MM.1S (cell line): Measurements from ENCODE around the gene CALCOCO2.

ENCODE experiments used
- DNase-seq: peaks from one replicate; pipeline ENCODE4 v3.0.0-alpha.2; 2015
- H2AFZ ChIP-seq: fragments of 300-600 bp; sonication (generic); 2 replicates; pipeline ENCODE4 v1.6.0; 2016; ENCODE audit warnings: antibody characterized with exemption, low read length
- H3F3A ChIP-seq: fragments of 300-600 bp; sonication (generic); 2 replicates; pipeline ENCODE4 v1.6.1; 2016; ENCODE audit warnings: mild to moderate bottlenecking, antibody characterized with exemption, low read length, moderate library complexity, mixed read lengths; ENCODE audit not compliant: insufficient read depth
- H3K27ac ChIP-seq: fragments of 300-600 bp; sonication (generic); 2 replicates; pipeline ENCODE4 v1.5.1; 2016; ENCODE audit warnings: mild to moderate bottlenecking, low read length
- H3K27me3 ChIP-seq: fragments of 300-600 bp; sonication (generic); replicated peaks from 2 replicates; pipeline ENCODE4 v1.6.0; 2016; ENCODE audit warnings: low read length; ENCODE audit not compliant: insufficient read depth
- H3K36me3 ChIP-seq: fragments of 300-600 bp; sonication (generic); replicated peaks from 2 replicates; pipeline ENCODE4 v1.6.1; 2016; ENCODE audit warnings: mild to moderate bottlenecking, low read length, mixed read lengths; ENCODE audit not compliant: insufficient read depth
- H3K4me1 ChIP-seq: fragments of 300-600 bp; sonication (generic); 2 replicates; pipeline ENCODE4 v1.6.1; 2016; ENCODE audit warnings: low read length, mixed read lengths
- H3K4me2 ChIP-seq: fragments of 300-600 bp; sonication (generic); 2 replicates; pipeline ENCODE4 v1.6.0; 2016; ENCODE audit warnings: low read depth, low read length
- H3K4me3 ChIP-seq: fragments of 300-600 bp; sonication (generic); 2 replicates; pipeline ENCODE4 v1.5.1; 2016; ENCODE audit warnings: low read length, mixed read lengths
- H3K79me2 ChIP-seq: fragments of 300-600 bp; sonication (generic); 2 replicates; pipeline ENCODE4 v1.6.1; 2016; ENCODE audit warnings: mixed run types, low read length, mixed read lengths
- H3K9ac ChIP-seq: fragments of 300-600 bp; sonication (generic); 2 replicates; pipeline ENCODE4 v1.6.1; 2016; ENCODE audit warnings: low read length, mixed read lengths
- H3K9me2 ChIP-seq: fragments of 300-600 bp; sonication (generic); replicated peaks from 2 replicates; pipeline ENCODE4 v1.6.1; 2016; ENCODE audit warnings: mild to moderate bottlenecking, low read length, mixed read lengths; ENCODE audit not compliant: insufficient read depth
- H3K9me3 ChIP-seq: fragments of 300-600 bp; sonication (generic); replicated peaks from 2 replicates; pipeline ENCODE4 v1.6.1; 2016; ENCODE audit warnings: mild to moderate bottlenecking, low read length, mixed read lengths; ENCODE audit not compliant: insufficient read depth
- H4K20me1 ChIP-seq: fragments of 300-600 bp; sonication (generic); 2 replicates; pipeline ENCODE4 v1.6.1; 2016; ENCODE audit warnings: mild to moderate bottlenecking, low read length, moderate library complexity, mixed read lengths; ENCODE audit not compliant: insufficient read depth
- EZH2 ChIP-seq: fragments of 300-600 bp; sonication (generic); optimal IDR thresholded peaks from 2 replicates; pipeline ENCODE3; 2017; ENCODE audit warnings: low read depth, mild to moderate bottlenecking, antibody characterized with exemption, low read length, mixed read lengths
- EZH2phosphoT487 ChIP-seq: fragments of 300-600 bp; sonication (generic); IDR thresholded peaks from 2 replicates; pipeline ENCODE4 v1.6.1; 2018; ENCODE audit warnings: antibody characterized with exemption, low read length
- TF ChIP-seq, protein P1 (sequence below): fragments of 300-600 bp; sonication (generic); IDR thresholded peaks from 2 replicates; pipeline ENCODE4 v1.5.1; 2016; ENCODE audit warnings: antibody characterized with exemption, low read length, mixed read lengths

The CALCOCO2 gene

DNA sequence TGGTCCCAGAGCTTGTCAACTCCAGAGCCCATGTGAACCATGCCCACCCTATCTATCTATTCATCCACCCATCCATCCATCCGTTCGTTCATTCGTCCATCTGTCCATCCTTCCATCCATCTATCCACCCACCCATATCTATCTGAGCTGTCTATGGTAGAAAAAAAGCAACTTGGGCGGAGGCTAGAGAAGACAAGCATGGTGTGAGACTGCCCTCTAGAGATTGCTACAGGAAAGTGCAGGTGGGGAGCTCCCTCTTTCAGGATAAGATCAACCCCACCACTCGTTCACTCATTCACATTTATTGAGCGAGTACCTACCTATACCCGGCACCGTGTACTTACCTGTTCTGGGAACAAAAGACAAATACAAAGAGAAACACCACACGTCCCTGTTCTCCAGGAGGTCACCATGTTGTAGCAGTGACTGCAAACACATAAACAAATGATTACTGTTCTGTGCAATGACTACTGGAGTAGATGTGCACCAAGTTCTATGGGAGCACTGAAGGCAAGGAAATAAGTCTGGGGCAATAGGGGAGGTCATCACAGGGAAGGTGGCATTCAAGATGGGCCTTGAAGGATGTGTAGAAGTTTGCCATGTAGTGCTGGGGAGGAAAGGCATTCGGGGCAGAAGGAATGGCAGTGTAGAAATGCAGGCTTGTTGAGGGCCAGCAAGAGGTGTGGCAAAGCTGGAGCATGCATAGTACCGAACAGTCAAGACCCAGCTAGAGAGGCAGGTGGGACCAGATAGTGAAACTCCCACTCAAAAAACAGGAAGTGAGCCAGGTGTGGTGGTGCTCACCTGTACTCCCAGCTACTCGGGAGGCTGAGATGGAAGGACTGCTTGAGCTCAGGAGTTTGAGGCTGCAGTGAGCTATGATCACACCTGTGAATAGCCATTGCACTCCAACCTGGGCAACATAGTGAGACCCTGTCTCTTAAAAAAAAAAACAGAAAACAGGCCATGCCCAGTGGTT is 48.4 kb downstream of the CALCOCO2 start:
- Histone ChIP-seq H2AFZ (no peak overlapping the region), H3K4me2 (no peak overlapping the region), H3K27me3 (no peaks in the 10 kb centered on the region), H3K4me1 (peaks cover 35% of the 10 kb centered on the region), H3K9me3 (no peaks in the 10 kb centered on the region), H3K4me3 (no peak overlapping the region), H4K20me1 (no peaks in the 10 kb centered on the region), H3K9me2 (no peaks in the 10 kb centered on the region), H3K79me2 (no peaks in the 10 kb centered on the region), H3K36me3 (no peaks in the 10 kb centered on the region), H3K27ac (no peak overlapping the region), H3K9ac (no peak overlapping the region), H3F3A (peaks cover 15% of the 10 kb centered on the region)
- peak; percentile 70 for DNase-seq
- TF ChIP-seq EZH2phosphoT487 (no peak), EZH2 (no peak)
- TF ChIP-seq, protein P1, sequence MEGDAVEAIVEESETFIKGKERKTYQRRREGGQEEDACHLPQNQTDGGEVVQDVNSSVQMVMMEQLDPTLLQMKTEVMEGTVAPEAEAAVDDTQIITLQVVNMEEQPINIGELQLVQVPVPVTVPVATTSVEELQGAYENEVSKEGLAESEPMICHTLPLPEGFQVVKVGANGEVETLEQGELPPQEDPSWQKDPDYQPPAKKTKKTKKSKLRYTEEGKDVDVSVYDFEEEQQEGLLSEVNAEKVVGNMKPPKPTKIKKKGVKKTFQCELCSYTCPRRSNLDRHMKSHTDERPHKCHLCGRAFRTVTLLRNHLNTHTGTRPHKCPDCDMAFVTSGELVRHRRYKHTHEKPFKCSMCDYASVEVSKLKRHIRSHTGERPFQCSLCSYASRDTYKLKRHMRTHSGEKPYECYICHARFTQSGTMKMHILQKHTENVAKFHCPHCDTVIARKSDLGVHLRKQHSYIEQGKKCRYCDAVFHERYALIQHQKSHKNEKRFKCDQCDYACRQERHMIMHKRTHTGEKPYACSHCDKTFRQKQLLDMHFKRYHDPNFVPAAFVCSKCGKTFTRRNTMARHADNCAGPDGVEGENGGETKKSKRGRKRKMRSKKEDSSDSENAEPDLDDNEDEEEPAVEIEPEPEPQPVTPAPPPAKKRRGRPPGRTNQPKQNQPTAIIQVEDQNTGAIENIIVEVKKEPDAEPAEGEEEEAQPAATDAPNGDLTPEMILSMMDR, result peak; percentile 97

DNA sequence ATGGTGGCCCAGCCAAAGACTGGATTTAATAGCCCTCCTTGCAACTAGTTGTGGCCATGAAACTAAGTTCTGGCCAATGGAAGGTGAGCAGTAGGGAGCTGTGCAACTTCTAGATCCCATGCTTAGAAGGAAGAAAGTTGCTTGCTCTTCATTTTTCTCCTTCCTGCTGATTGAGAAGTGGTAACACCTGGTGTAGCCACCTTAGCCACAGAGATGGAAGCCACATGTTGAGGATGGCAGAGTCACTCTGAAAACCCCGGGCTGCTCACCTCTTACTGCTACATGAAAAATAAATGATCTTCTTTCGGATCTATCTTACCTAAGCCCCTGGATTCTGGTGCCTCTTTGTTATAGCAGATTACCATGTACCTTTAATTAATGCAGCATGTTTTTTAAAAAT is 51.4 kb downstream of the CALCOCO2 start:
- Histone ChIP-seq H2AFZ (no peak overlapping the region), H3K9me2 (no peaks in the 10 kb centered on the region), H3K9ac (no peak overlapping the region), H3K9me3 (no peaks in the 10 kb centered on the region), H3K4me2 (peak overlapping the region; percentile 10; the same call in 1 of the 2 replicates), H3F3A (peaks cover 12% of the 10 kb centered on the region), H3K4me1 (peaks cover 30% of the 10 kb centered on the region), H3K79me2 (no peaks in the 10 kb centered on the region), H3K36me3 (no peaks in the 10 kb centered on the region), H3K4me3 (no peak overlapping the region), H4K20me1 (no peaks in the 10 kb centered on the region), H3K27me3 (no peaks in the 10 kb centered on the region), H3K27ac (peak overlapping the region; percentile 43; the same call in 1 of the 2 replicates)
- TF ChIP-seq EZH2phosphoT487 (no peak), EZH2 (no peak)
- TF ChIP-seq, protein P1, result no peak
- peak; percentile 82 for DNase-seq

DNA sequence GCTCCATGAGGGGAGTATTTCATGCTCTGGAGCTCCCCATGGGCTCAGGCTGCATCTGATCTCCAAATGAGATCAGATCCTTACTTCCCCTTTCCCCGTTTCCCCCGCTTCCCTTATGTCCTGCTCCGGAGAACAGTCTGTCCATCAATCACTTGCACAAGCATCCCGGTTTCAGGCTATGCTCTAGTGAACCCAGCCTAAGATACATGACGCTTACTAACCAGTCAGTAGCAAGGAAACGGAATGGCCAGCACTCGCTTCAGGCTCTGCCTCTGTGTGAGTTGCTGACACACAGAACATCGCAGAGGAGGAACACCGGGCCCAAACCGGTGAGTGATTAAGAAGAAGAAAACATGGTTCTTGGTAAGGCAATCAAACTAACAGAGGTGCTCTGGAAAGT is 52.3 kb downstream of the CALCOCO2 start:
- no peaks in the 10 kb centered on the region for H3K9me3 ChIP-seq
- H3K36me3 ChIP-seq, result no peaks in the 10 kb centered on the region
- H3F3A ChIP-seq, result peaks cover 12% of the 10 kb centered on the region
- no peak overlapping the region for H3K9ac ChIP-seq
- H4K20me1 ChIP-seq, result no peaks in the 10 kb centered on the region
- TF ChIP-seq EZH2phosphoT487 (no peak), EZH2 (no peak)
- TF ChIP-seq, protein P1, result no peak
- no peak overlapping the region for H3K4me2 ChIP-seq
- H3K9me2 ChIP-seq, result no peaks in the 10 kb centered on the region
- H3K27ac ChIP-seq, result no peak overlapping the region
- peaks cover 25% of the 10 kb centered on the region for H3K4me1 ChIP-seq
- H2AFZ ChIP-seq, result no peak overlapping the region
- H3K79me2 ChIP-seq, result no peaks in the 10 kb centered on the region
- no peaks in the 10 kb centered on the region for H3K27me3 ChIP-seq
- no peak overlapping the region for H3K4me3 ChIP-seq
- no peak for DNase-seq
